IPS-18a (cell line): Measurements from ENCODE around the gene ITPR2.
"Not testable (repeated sequence)": the region's sequence is repeated elsewhere in the genome, so short reads cannot be mapped to it uniquely, and the experiment has no call there.

Experiments used
- H3K27ac ChIP-seq: one replicate; pipeline ENCODE4 v1.5.1; 2013; ENCODE audit warnings: low read length
- H3K27me3 ChIP-seq: one replicate; pipeline ENCODE4 v1.6.1; 2013; ENCODE audit warnings: mild to moderate bottlenecking, low read length; ENCODE audit not compliant: control insufficient read depth, insufficient read depth
- H3K36me3 ChIP-seq: one replicate; pipeline ENCODE4 v1.6.1; 2013; ENCODE audit warnings: low read depth, low read length; ENCODE audit not compliant: control insufficient read depth
- H3K4me1 ChIP-seq: one replicate; pipeline ENCODE4 v1.6.1; 2013; ENCODE audit warnings: low read depth, low read length; ENCODE audit not compliant: control insufficient read depth
- H3K4me3 ChIP-seq: one replicate; pipeline ENCODE4 v1.5.1; 2013; ENCODE audit warnings: low read length
- H3K9ac ChIP-seq: one replicate; pipeline ENCODE4 v1.6.1; 2013; ENCODE audit warnings: mild to moderate bottlenecking, low read length, moderate library complexity
- H3K9me3 ChIP-seq: one replicate; pipeline ENCODE4 v1.6.1; 2013; ENCODE audit warnings: low read depth, low read length; ENCODE audit not compliant: control insufficient read depth

Gene ITPR2

GRCh38 chr12:26433701-26434100 lies 399.3 kb downstream of the ITPR2 start:
- H3K4me1 ChIP-seq, H3K27ac ChIP-seq, H3K36me3 ChIP-seq, H3K4me3 ChIP-seq, H3K9ac ChIP-seq, H3K9me3 ChIP-seq, H3K27me3 ChIP-seq: not testable (repeated sequence)

- H3K36me3 ChIP-seq: no peaks in the 10 kb centered on the region
- H3K9me3 ChIP-seq: no peaks in the 10 kb centered on the region
- no peak overlapping the region for H3K27ac ChIP-seq
- no peak overlapping the region for H3K4me3 ChIP-seq
- H3K4me1 ChIP-seq: no peaks in the 10 kb centered on the region
- no peak overlapping the region for H3K9ac ChIP-seq
- no peaks in the 10 kb centered on the region for H3K27me3 ChIP-seq
These were observed 401.8 kb downstream of the ITPR2 start for GRCh38 chr12:26431211-26431610.

- H3K9me3 ChIP-seq, H3K27me3 ChIP-seq, H3K9ac ChIP-seq, H3K36me3 ChIP-seq, H3K4me3 ChIP-seq, H3K27ac ChIP-seq, H3K4me1 ChIP-seq: not testable (repeated sequence)
These were observed 402.4 kb downstream of the ITPR2 start for GRCh38 chr12:26430596-26430995.

- Histone ChIP-seq H3K27ac (no peak overlapping the region), H3K4me3 (no peak overlapping the region), H3K36me3 (no peaks in the 10 kb centered on the region), H3K27me3 (no peaks in the 10 kb centered on the region), H3K9me3 (no peaks in the 10 kb centered on the region), H3K4me1 (no peaks in the 10 kb centered on the region), H3K9ac (no peak overlapping the region)
These were observed 403.8 kb downstream of the ITPR2 start for GRCh38 chr12:26429070-26429691.

- H3K27ac ChIP-seq: no peak overlapping the region
These were observed 404.6 kb downstream of the ITPR2 start for GRCh38 chr12:26428420-26428819.

GRCh38 chr12:26426652-26427051 lies 406.3 kb downstream of the ITPR2 start:
- Histone ChIP-seq H3K27ac (no peak overlapping the region), H3K4me3 (no peak overlapping the region), H3K4me1 (no peaks in the 10 kb centered on the region), H3K27me3 (no peaks in the 10 kb centered on the region), H3K36me3 (no peaks in the 10 kb centered on the region), H3K9me3 (no peaks in the 10 kb centered on the region), H3K9ac (no peak overlapping the region)

More at GRCh38 chr12:26428420-26428819, 404.6 kb downstream of the ITPR2 start:
- Histone ChIP-seq H3K4me3 (no peak overlapping the region), H3K9me3 (no peaks in the 10 kb centered on the region), H3K36me3 (no peaks in the 10 kb centered on the region), H3K4me1 (no peaks in the 10 kb centered on the region), H3K9ac (no peak overlapping the region), H3K27me3 (no peaks in the 10 kb centered on the region)

GRCh38 chr12:26425587-26426260 lies 407.3 kb downstream of the ITPR2 start:
- Histone ChIP-seq H3K27me3 (no peaks in the 10 kb centered on the region), H3K4me1 (no peaks in the 10 kb centered on the region), H3K27ac (no peak overlapping the region), H3K9ac (no peak overlapping the region), H3K9me3 (no peaks in the 10 kb centered on the region), H3K4me3 (no peak overlapping the region), H3K36me3 (no peaks in the 10 kb centered on the region)

GRCh38 chr12:26422839-26423398 lies 410.1 kb downstream of the ITPR2 start:
- H3K4me3 ChIP-seq: no peak overlapping the region
- no peak overlapping the region for H3K27ac ChIP-seq
- no peaks in the 10 kb centered on the region for H3K27me3 ChIP-seq
- no peaks in the 10 kb centered on the region for H3K9me3 ChIP-seq
- H3K9ac ChIP-seq: no peak overlapping the region
- no peaks in the 10 kb centered on the region for H3K36me3 ChIP-seq
- no peaks in the 10 kb centered on the region for H3K4me1 ChIP-seq

- no peaks in the 10 kb centered on the region for H3K36me3 ChIP-seq
- no peak overlapping the region for H3K4me3 ChIP-seq
- H3K9me3 ChIP-seq: no peaks in the 10 kb centered on the region
- H3K4me1 ChIP-seq: no peaks in the 10 kb centered on the region
- no peak overlapping the region for H3K27ac ChIP-seq
- H3K9ac ChIP-seq: no peak overlapping the region
- no peaks in the 10 kb centered on the region for H3K27me3 ChIP-seq
These were observed 416.4 kb downstream of the ITPR2 start for GRCh38 chr12:26416550-26416949.

- Histone ChIP-seq H3K27me3 (no peaks in the 10 kb centered on the region), H3K36me3 (no peaks in the 10 kb centered on the region), H3K27ac (no peak overlapping the region), H3K9me3 (no peaks in the 10 kb centered on the region), H3K4me1 (no peaks in the 10 kb centered on the region), H3K4me3 (no peak overlapping the region), H3K9ac (no peak overlapping the region)
These were observed 422.3 kb downstream of the ITPR2 start for GRCh38 chr12:26410689-26411088.

GRCh38 chr12:26406813-26407212 lies 426.2 kb downstream of the ITPR2 start:
- no peaks in the 10 kb centered on the region for H3K36me3 ChIP-seq
- H3K4me1 ChIP-seq: no peaks in the 10 kb centered on the region
- H3K27ac ChIP-seq: no peak overlapping the region
- H3K9me3 ChIP-seq: no peaks in the 10 kb centered on the region
- H3K27me3 ChIP-seq: no peaks in the 10 kb centered on the region
- no peak overlapping the region for H3K4me3 ChIP-seq
- no peak overlapping the region for H3K9ac ChIP-seq

- H3K9me3 ChIP-seq: no peaks in the 10 kb centered on the region
- no peaks in the 10 kb centered on the region for H3K27me3 ChIP-seq
- no peak overlapping the region for H3K27ac ChIP-seq
- H3K4me1 ChIP-seq: no peaks in the 10 kb centered on the region
- H3K9ac ChIP-seq: no peak overlapping the region
- H3K36me3 ChIP-seq: no peaks in the 10 kb centered on the region
- H3K4me3 ChIP-seq: no peak overlapping the region
These were observed 426.6 kb downstream of the ITPR2 start for GRCh38 chr12:26406391-26406790.
